ENCODE results near the gene BEND5. TPM values are rescaled to one million over a fixed set of nuclear protein-coding genes. Genes with fewer than 3 reads are reported as not detected.

The BEND5 gene
- total and polyA plus RNA-seq, 4 donors, result 0.12 to 0.93 (median 0.19) TPM

DNA sequence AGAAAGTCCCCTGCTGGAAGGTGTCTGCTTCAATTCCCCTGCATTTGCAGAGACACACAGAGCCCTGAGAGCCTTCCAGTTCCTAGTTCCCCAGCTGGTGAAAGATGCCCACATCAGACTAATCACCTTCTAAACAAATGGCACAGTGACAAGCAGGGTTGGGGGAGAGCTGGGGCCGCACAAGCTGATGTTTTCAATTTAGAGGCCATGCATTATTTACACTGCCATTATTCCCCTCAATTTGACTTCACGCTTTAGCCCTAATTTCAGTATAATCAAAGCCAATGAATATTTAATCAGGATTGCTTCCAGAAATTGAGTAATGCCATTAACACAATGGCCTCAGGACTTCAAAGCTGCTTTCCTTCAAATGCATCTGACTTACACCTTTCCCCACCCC, 81.5 kb downstream of the BEND5 start:
- no peaks in the 10 kb centered on the region for H3K9me3 ChIP-seq (ENCODE audit: control insufficient read depth in 4 of 4, low read length in 3 of 4)
- no peaks in the 10 kb centered on the region for H3K27me3 ChIP-seq (ENCODE audit: control insufficient read depth in 4 of 4, insufficient read depth in 4 of 4, low read length in 3 of 4)
- no peaks in the 10 kb centered on the region for H3K36me3 ChIP-seq (ENCODE audit: control insufficient read depth in 4 of 4, insufficient read depth in 3 of 4, low read depth in 1 of 4, low read length in 3 of 4)
- H3K27ac ChIP-seq (ENCODE audit: low read depth in 1 of 2, low read length in 2 of 2), result no peak overlapping the region
- DNase-seq (ENCODE audit: low spot score), result no peak
- H3K9ac ChIP-seq (ENCODE audit: low read depth in 1 of 2, low read length in 2 of 2), result no peak overlapping the region
- H3K4me3 ChIP-seq (ENCODE audit: low read depth in 1 of 3, low read length in 3 of 3), result no peak overlapping the region
- TF ChIP-seq FOXA1 (IDR thresholded peaks at IDR 0.05) (no peak), NR2F2 (IDR thresholded peaks at IDR 0.05) (no peak), GABPA (IDR thresholded peaks at IDR 0.05 in 1 of 2, conservative IDR thresholded peaks at IDR 0.05 in 1 of 2) (no peak), HNF4G (IDR thresholded peaks at IDR 0.05) (no peak)
- TF ChIP-seq, protein P1, sequence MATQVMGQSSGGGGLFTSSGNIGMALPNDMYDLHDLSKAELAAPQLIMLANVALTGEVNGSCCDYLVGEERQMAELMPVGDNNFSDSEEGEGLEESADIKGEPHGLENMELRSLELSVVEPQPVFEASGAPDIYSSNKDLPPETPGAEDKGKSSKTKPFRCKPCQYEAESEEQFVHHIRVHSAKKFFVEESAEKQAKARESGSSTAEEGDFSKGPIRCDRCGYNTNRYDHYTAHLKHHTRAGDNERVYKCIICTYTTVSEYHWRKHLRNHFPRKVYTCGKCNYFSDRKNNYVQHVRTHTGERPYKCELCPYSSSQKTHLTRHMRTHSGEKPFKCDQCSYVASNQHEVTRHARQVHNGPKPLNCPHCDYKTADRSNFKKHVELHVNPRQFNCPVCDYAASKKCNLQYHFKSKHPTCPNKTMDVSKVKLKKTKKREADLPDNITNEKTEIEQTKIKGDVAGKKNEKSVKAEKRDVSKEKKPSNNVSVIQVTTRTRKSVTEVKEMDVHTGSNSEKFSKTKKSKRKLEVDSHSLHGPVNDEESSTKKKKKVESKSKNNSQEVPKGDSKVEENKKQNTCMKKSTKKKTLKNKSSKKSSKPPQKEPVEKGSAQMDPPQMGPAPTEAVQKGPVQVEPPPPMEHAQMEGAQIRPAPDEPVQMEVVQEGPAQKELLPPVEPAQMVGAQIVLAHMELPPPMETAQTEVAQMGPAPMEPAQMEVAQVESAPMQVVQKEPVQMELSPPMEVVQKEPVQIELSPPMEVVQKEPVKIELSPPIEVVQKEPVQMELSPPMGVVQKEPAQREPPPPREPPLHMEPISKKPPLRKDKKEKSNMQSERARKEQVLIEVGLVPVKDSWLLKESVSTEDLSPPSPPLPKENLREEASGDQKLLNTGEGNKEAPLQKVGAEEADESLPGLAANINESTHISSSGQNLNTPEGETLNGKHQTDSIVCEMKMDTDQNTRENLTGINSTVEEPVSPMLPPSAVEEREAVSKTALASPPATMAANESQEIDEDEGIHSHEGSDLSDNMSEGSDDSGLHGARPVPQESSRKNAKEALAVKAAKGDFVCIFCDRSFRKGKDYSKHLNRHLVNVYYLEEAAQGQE (IDR thresholded peaks at IDR 0.05), result no peak
- peaks cover 0 to 5% (median 1%) of the 10 kb centered on the region in 4 donors for H3K4me1 ChIP-seq (ENCODE audit: control insufficient read depth in 4 of 4, insufficient read depth in 4 of 4, low read length in 3 of 4)
- 83% methylated on average over 2 of the region's 2 CpGs for WGBS

DNA sequence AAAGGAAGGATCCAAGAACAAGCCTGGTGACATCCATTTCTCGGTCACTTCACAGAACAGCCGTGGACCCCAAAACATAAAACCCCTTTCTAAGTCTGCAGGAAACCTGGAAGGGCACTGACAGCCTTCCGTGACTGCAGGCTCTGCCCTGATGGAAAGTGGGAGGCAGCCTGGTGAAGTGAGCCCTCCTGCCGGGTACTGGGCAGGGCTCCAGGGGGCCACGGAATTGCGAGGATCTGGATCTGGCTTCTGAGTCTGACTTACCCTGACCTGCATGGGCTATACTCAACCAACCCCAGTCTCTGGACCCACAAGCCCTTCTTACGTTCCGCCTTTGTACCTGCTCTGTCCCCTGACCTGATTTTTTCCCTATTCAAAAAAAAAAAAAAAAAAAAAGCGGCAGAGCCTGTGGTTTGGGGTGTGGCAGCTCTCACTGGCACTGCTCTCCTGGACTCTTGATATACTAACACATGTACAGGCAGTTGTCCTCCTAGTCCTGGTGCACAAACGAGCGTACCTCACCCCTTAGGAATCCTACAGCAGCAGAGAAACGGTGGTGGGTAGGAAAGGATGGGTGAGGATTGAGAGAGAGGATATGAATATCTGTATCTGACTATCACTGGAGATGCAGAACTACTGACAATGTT, 82.9 kb downstream of the BEND5 start:
- H3K9me3 ChIP-seq (ENCODE audit: control insufficient read depth in 4 of 4, low read length in 3 of 4), result no peaks in the 10 kb centered on the region
- no peak overlapping the region for H3K9ac ChIP-seq (ENCODE audit: low read depth in 1 of 2, low read length in 2 of 2)
- TF ChIP-seq YY1 (IDR thresholded peaks at IDR 0.05) (no peak), FOXA2 (IDR thresholded peaks at IDR 0.05) (no peak), GABPA (IDR thresholded peaks at IDR 0.05 in 1 of 2, conservative IDR thresholded peaks at IDR 0.05 in 1 of 2) (no peak), NR2F2 (IDR thresholded peaks at IDR 0.05) (no peak), FOXA1 (IDR thresholded peaks at IDR 0.05) (no peak), HNF4A (conservative IDR thresholded peaks at IDR 0.05) (no peak), SP1 (IDR thresholded peaks at IDR 0.05) (no peak), RXRA (IDR thresholded peaks at IDR 0.05) (no peak)
- TF ChIP-seq, protein P2, sequence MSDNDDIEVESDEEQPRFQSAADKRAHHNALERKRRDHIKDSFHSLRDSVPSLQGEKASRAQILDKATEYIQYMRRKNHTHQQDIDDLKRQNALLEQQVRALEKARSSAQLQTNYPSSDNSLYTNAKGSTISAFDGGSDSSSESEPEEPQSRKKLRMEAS (IDR thresholded peaks at IDR 0.05), result no peak
- TF ChIP-seq, protein P3, sequence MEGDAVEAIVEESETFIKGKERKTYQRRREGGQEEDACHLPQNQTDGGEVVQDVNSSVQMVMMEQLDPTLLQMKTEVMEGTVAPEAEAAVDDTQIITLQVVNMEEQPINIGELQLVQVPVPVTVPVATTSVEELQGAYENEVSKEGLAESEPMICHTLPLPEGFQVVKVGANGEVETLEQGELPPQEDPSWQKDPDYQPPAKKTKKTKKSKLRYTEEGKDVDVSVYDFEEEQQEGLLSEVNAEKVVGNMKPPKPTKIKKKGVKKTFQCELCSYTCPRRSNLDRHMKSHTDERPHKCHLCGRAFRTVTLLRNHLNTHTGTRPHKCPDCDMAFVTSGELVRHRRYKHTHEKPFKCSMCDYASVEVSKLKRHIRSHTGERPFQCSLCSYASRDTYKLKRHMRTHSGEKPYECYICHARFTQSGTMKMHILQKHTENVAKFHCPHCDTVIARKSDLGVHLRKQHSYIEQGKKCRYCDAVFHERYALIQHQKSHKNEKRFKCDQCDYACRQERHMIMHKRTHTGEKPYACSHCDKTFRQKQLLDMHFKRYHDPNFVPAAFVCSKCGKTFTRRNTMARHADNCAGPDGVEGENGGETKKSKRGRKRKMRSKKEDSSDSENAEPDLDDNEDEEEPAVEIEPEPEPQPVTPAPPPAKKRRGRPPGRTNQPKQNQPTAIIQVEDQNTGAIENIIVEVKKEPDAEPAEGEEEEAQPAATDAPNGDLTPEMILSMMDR (IDR thresholded peaks at IDR 0.05; ENCODE audit: low read depth, low read length, missing input control), result no peak
- TF ChIP-seq, protein P4, sequence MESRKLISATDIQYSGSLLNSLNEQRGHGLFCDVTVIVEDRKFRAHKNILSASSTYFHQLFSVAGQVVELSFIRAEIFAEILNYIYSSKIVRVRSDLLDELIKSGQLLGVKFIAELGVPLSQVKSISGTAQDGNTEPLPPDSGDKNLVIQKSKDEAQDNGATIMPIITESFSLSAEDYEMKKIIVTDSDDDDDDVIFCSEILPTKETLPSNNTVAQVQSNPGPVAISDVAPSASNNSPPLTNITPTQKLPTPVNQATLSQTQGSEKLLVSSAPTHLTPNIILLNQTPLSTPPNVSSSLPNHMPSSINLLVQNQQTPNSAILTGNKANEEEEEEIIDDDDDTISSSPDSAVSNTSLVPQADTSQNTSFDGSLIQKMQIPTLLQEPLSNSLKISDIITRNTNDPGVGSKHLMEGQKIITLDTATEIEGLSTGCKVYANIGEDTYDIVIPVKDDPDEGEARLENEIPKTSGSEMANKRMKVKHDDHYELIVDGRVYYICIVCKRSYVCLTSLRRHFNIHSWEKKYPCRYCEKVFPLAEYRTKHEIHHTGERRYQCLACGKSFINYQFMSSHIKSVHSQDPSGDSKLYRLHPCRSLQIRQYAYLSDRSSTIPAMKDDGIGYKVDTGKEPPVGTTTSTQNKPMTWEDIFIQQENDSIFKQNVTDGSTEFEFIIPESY (IDR thresholded peaks at IDR 0.05), result no peak
- TF ChIP-seq, protein P1 (IDR thresholded peaks at IDR 0.05), result no peak
- WGBS, result 78% methylated on average over 12 of the region's 12 CpGs
- no peak overlapping the region for H3K27ac ChIP-seq (ENCODE audit: low read depth in 1 of 2, low read length in 2 of 2)
- no peak overlapping the region for H3K4me3 ChIP-seq (ENCODE audit: low read depth in 1 of 3, low read length in 3 of 3)
- DNase-seq (ENCODE audit: low spot score), result no peak
- no peaks in the 10 kb centered on the region for H3K27me3 ChIP-seq (ENCODE audit: control insufficient read depth in 4 of 4, insufficient read depth in 4 of 4, low read length in 3 of 4)
- H3K36me3 ChIP-seq (ENCODE audit: control insufficient read depth in 4 of 4, insufficient read depth in 3 of 4, low read depth in 1 of 4, low read length in 3 of 4), result no peaks in the 10 kb centered on the region
- H3K4me1 ChIP-seq (ENCODE audit: control insufficient read depth in 4 of 4, insufficient read depth in 4 of 4, low read length in 3 of 4), result peaks cover 0 to 5% (median 1%) of the 10 kb centered on the region in 4 donors
